Sigmoid colon (tissue), 7 donors: ENCODE results near the gene ZNF460. TPM values are rescaled to one million over a fixed set of nuclear protein-coding genes. Genes with fewer than 3 reads are reported as not detected.
A peak's percentile ranks its signal among the peaks of the same experiment; 100 is the strongest.

ENCODE experiments used
- DNase-seq: peaks from one replicate; pipeline ENCODE4 v3.0.0-alpha.2; 2019
- H3K27ac ChIP-seq, 4 donors: fragments of 200-600 bp; sonication (generic); one replicate each; pipeline ENCODE4 v1.5.1; 2016 to 2019; ENCODE audit warnings: mild to moderate bottlenecking in 1 of 4
- H3K27me3 ChIP-seq, 3 donors: fragments of 200-600 bp; sonication (generic); one replicate each; pipeline ENCODE4 v1.5.1; 2019; ENCODE audit warnings: mild to moderate bottlenecking in 1 of 3
- H3K36me3 ChIP-seq, 4 donors: fragments of 200-600 bp; sonication (generic); one replicate each; pipeline ENCODE4 v1.5.1; 2016 to 2019
- H3K4me1 ChIP-seq, 4 donors: fragments of 200-600 bp; sonication (generic); one replicate each; pipeline ENCODE4 v1.5.1; 2017 to 2019
- H3K4me3 ChIP-seq, 4 donors: fragments of 200-600 bp; sonication (generic); one replicate each; pipeline ENCODE4 v1.5.1; 2017 to 2019; ENCODE audit warnings: mild to moderate bottlenecking in 2 of 4, moderate library complexity in 1 of 4
- H3K9me3 ChIP-seq, 4 donors: fragments of 200-600 bp in 3 of 4; sonication (generic) in 3 of 4; one replicate each; pipeline versions ENCODE4 v1.5.1 to v1.6.1; 2013 to 2019
- EP300 ChIP-seq, 4 donors: sonication (generic); formaldehyde crosslinking; IDR thresholded peaks; one replicate each; pipeline ENCODE4 v1.6.1; 2017; ENCODE audit warnings: antibody characterized with exemption in 4 of 4
- POLR2A ChIP-seq, 2 donors: fragments of 450-650 bp; IDR thresholded peaks; one replicate each; pipeline ENCODE4 v1.6.1; 2016; ENCODE audit warnings: antibody characterized with exemption in 2 of 2, mild to moderate bottlenecking in 2 of 2, moderate library complexity in 2 of 2
- POLR2AphosphoS5 ChIP-seq, 4 donors: sonication (generic); formaldehyde crosslinking; IDR thresholded peaks; one replicate each; pipeline ENCODE4 v1.6.1; 2017; ENCODE audit warnings: antibody characterized with exemption in 4 of 4
- WGBS, 2 donors: extraction: QIAGEN DNeasy Blood & Tissue Kit; methylation state at CpG; one replicate each; pipeline ENCODE4 v1.1.7; 2013; 5-methylcytosine and 5-hydroxymethylcytosine counted together
- intact Hi-C: fragments of 100-400 bp; cut with DNase I; formaldehyde crosslinking; loops from one replicate; pipeline ENCODE4 v1.15.1; 2023
- polyA plus RNA-seq, 3 donors: library from polyadenylated mRNA; stranded (reverse); fragments of 200-250 nt; gene quantifications; one replicate each; pipeline ENCODE4 v1.2.3, GENCODE V29; 2013
- total RNA-seq, 4 donors: library from RNA; depleted of rRNA; stranded (reverse); fragments of >200 nt; gene quantifications; one replicate each; pipeline ENCODE4 v1.1.0, GENCODE V29; 2016
- TF ChIP-seq, protein P1 (sequence below), 4 experiments: fragments of 450-650 bp in 3 of 4; fragments of 200-600 bp in 1 of 4; IDR thresholded peaks; one replicate each; pipeline ENCODE4 v1.5.1; 2016 to 2019; ENCODE audit warnings: antibody characterized with exemption in 4 of 4, mild to moderate bottlenecking in 3 of 4, moderate library complexity in 2 of 4
- donor health status: healthy with polysubstance abuse.
- donor health status: Bipolar disorder and iron deficiency.
- donor health status: healthy.

Gene ZNF460
- total RNA-seq: 10 to 100 TPM; 48.2 to 95.2 (median 55.1) TPM
- polyA plus RNA-seq: 1 to 10 TPM in 1 of 3 donors, under 1 TPM in 1, not detected in 1; 0.69 to 5.1 TPM

DNA sequence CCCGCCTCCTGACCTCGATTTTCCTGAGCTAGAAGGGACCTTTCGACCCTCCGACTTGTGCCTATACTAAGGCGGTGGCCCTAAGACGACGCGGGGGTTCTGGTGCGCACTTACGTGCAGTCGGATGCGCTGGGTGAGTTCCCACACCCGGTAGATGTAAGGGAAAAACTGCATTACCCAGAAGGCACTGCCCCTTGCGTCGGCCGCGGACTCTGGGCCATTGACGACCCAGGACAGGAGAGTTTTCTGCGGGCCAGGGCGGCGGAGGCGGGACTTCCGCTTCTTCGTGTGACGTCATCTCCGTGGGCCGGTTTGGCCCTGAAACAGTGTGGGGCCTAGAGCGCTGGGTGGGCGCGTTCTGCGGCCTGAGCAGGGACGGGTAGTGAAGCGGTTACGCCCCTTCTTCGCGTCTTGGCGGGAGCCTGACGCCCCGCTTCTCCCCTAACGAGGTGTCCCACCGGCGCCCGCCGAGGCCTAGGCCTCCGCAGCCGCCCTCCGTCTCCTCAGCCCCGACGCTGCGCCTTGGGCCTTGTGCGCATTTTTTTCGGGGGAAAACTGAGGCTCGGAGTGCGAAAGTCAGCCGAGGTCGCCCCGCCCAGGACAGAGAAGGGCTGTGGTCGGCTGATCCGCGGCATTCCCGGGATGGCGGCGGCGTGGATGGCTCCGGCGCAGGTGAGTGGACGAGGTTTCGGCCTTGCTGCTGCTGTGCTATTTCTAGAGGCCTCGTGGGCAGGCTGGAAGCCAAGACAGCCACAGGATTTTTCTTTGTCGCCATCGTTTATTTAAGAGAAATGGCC, at the start of gene ZNF460:
ZNF460 (plus strand) TSS at position 321 of the 797 bp plus-strand sequence; CDS start at position 643, 322 bp downstream.
- Histone ChIP-seq H3K4me3 (peak within 1 kb of the TSS; percentile 82 to 97 (median 84)), H3K27ac (peak within 1 kb of the TSS; percentile 95 to 100 (median 98)), H3K36me3 (peaks cover 5 to 25% (median 8%) of the 10 kb centered on the region in 4 donors), H3K9me3 (no peaks in the 10 kb centered on the region), H3K4me1 (peaks cover 0 to 44% (median 30%) of the 10 kb centered on the region in 4 donors), H3K27me3 (no peaks in the 10 kb centered on the region)
- DNase-seq: peak; percentile 99
- WGBS, 2 donors: 0% methylated on average over 71 of the region's 71 CpGs
- peak; percentile 86 to 96 (median 90) for TF ChIP-seq POLR2AphosphoS5 (IDR thresholded peaks at IDR 0.05)
- TF ChIP-seq, protein P1, sequence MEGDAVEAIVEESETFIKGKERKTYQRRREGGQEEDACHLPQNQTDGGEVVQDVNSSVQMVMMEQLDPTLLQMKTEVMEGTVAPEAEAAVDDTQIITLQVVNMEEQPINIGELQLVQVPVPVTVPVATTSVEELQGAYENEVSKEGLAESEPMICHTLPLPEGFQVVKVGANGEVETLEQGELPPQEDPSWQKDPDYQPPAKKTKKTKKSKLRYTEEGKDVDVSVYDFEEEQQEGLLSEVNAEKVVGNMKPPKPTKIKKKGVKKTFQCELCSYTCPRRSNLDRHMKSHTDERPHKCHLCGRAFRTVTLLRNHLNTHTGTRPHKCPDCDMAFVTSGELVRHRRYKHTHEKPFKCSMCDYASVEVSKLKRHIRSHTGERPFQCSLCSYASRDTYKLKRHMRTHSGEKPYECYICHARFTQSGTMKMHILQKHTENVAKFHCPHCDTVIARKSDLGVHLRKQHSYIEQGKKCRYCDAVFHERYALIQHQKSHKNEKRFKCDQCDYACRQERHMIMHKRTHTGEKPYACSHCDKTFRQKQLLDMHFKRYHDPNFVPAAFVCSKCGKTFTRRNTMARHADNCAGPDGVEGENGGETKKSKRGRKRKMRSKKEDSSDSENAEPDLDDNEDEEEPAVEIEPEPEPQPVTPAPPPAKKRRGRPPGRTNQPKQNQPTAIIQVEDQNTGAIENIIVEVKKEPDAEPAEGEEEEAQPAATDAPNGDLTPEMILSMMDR (IDR thresholded peaks at IDR 0.05): no peak
- TF ChIP-seq POLR2A (IDR thresholded peaks at IDR 0.05): peak in 1 of 2 donors; percentile 51
- peak in 1 of 4 donors; percentile 5 for TF ChIP-seq EP300 (IDR thresholded peaks at IDR 0.05)
- intact Hi-C loops: loop anchor here (1.0 to 5.0 kb wide), 3 partner anchors 39 to 88 kb away; partner anchors contain the start of genes ZNF264 and ZNF543

- no peaks in the 10 kb centered on the region for H3K27me3 ChIP-seq
- H3K4me1 ChIP-seq: no peaks in the 10 kb centered on the region
- H3K36me3 ChIP-seq: no peaks in the 10 kb centered on the region
- WGBS, 2 donors: 74 to 86% methylated on average over 9 of the region's 9 CpGs
- intact Hi-C loops: no loop called here
- no peak overlapping the region for H3K4me3 ChIP-seq
- H3K27ac ChIP-seq: no peak overlapping the region
- no peaks in the 10 kb centered on the region for H3K9me3 ChIP-seq
- TF ChIP-seq POLR2A (IDR thresholded peaks at IDR 0.05): no peak
- no peak for TF ChIP-seq EP300 (IDR thresholded peaks at IDR 0.05)
- TF ChIP-seq POLR2AphosphoS5 (IDR thresholded peaks at IDR 0.05): no peak
- TF ChIP-seq, protein P1 (IDR thresholded peaks at IDR 0.05): no peak
- no peak for DNase-seq
Measured at GRCh38 chr19:57231686-57232085, 48.6 kb upstream of the ZNF460 start.

DNA sequence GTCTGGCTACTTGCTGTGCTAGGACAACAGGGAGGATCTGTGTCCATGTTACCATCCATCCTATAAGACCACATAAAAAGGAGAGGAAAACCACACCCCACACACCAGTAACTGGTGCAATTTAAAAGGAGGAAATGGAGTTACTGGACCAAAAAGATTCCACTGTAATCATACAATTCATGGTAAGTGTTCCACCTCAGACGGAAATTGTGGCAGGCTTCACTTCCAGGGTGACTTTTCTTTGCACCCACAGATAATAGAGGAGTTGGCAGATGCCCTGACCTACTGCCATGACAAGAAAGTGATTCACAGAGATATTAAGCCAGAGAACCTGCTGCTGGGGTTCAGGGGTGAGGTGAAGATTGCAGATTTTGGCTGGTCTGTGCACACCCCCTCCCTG, 47.1 kb upstream of the ZNF460 start:
- Histone ChIP-seq H3K9me3 (no peaks in the 10 kb centered on the region), H3K4me1 (no peaks in the 10 kb centered on the region), H3K27ac (no peak overlapping the region), H3K36me3 (no peaks in the 10 kb centered on the region), H3K4me3 (no peak overlapping the region), H3K27me3 (no peaks in the 10 kb centered on the region)
- WGBS, 2 donors: 64 to 83% methylated on average over 1 of the region's 1 CpG
- intact Hi-C loops: no loop called here
- DNase-seq: no peak
- TF ChIP-seq, protein P1 (IDR thresholded peaks at IDR 0.05): no peak
- no peak for TF ChIP-seq POLR2A (IDR thresholded peaks at IDR 0.05)
- TF ChIP-seq POLR2AphosphoS5 (IDR thresholded peaks at IDR 0.05): no peak

DNA sequence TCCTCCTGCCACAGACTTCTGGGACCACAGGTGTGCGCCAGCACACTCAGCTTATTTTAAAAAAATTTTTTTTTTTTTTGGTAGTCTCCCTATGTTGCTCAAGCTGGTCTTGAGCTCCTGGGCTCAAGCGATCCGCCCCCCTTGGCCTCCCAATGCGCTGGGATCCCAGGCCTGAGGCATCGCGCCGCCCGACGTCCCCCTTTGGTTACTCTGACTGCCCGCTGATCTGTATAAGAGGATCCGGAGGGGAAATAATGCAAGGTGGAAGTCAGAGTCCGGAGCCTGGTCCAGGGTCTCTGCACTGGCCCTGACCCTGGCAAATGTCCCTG, 40.3 kb upstream of the ZNF460 start:
- Histone ChIP-seq H3K27me3 (no peaks in the 10 kb centered on the region), H3K4me1 (peaks cover 0 to 31% (median 20%) of the 10 kb centered on the region in 4 donors), H3K9me3 (no peaks in the 10 kb centered on the region), H3K36me3 (peaks cover 6 to 15% (median 8%) of the 10 kb centered on the region in 4 donors), H3K4me3 (peak overlapping the region; percentile 75 to 84 (median 76)), H3K27ac (peak overlapping the region; percentile 86 to 92 (median 90))
- 24 to 66% methylated on average over 12 of the region's 12 CpGs for WGBS, 2 donors
- intact Hi-C loops: loop anchor here (1.0 to 10.0 kb wide), 3 partner anchors 49 to 135 kb away; partner anchors contain the start of genes TRAPPC2B, ZNF264 and ZNF547
- DNase-seq: no peak
- TF ChIP-seq, protein P1 (IDR thresholded peaks at IDR 0.05): no peak
- no peak for TF ChIP-seq POLR2A (IDR thresholded peaks at IDR 0.05)
- no peak for TF ChIP-seq POLR2AphosphoS5 (IDR thresholded peaks at IDR 0.05)
- no peak for TF ChIP-seq EP300 (IDR thresholded peaks at IDR 0.05)
